Astrocyte (in vitro differentiated cells and primary cell): ENCODE results near the gene MDM2. TPM values are rescaled to one million over a fixed set of nuclear protein-coding genes. Genes with fewer than 3 reads are reported as not detected.

ENCODE experiments used
- DNase-seq: peaks from one replicate; pipeline ENCODE4 v3.0.0-alpha.2; 2010; ENCODE audit warnings: low read depth
- FAIRE-seq: peaks from 2 replicates; lab custom pipeline; 2011; peaks lifted over from hg19 to GRCh38; lab: Jason Lieb, UNC
- H2AFZ ChIP-seq: 2 replicates; pipeline ENCODE4 v1.6.0; 2012; ENCODE audit warnings: low read depth, low read length, inconsistent platforms
- H3K27ac ChIP-seq: 2 replicates; pipeline ENCODE4 v1.5.1; 2011; ENCODE audit warnings: low read depth, low read length, inconsistent platforms
- H3K27me3 ChIP-seq: 2 replicates; pipeline ENCODE4 v1.6.0; 2011; ENCODE audit warnings: low read length, inconsistent platforms; ENCODE audit not compliant: insufficient read depth
- H3K36me3 ChIP-seq: 2 replicates; pipeline ENCODE4 v1.5.1; 2011; ENCODE audit warnings: low read length, inconsistent platforms; ENCODE audit not compliant: insufficient read depth
- H3K4me1 ChIP-seq: 2 replicates; pipeline ENCODE4 v1.5.1; 2011; ENCODE audit warnings: low read length, inconsistent platforms; ENCODE audit not compliant: insufficient read depth
- H3K4me2 ChIP-seq: 2 replicates; pipeline ENCODE4 v1.6.0; 2012; ENCODE audit warnings: low read length, inconsistent platforms
- H3K4me3 ChIP-seq: 2 replicates; pipeline ENCODE4 v1.5.1; 2011; ENCODE audit warnings: low read depth, mild to moderate bottlenecking, low read length, inconsistent platforms; ENCODE audit not compliant: insufficient read depth
- H3K79me2 ChIP-seq: 2 replicates; pipeline ENCODE4 v1.6.0; 2012; ENCODE audit warnings: mild to moderate bottlenecking, low read length, inconsistent platforms; ENCODE audit not compliant: insufficient read depth
- H3K9ac ChIP-seq: 2 replicates; pipeline ENCODE4 v1.6.0; 2012; ENCODE audit warnings: mild to moderate bottlenecking, low read length, inconsistent platforms
- H3K9me3 ChIP-seq: 2 replicates; pipeline ENCODE4 v1.5.1; 2012; ENCODE audit warnings: low read depth, mild to moderate bottlenecking, low read length, inconsistent platforms; ENCODE audit not compliant: insufficient read depth
- H4K20me1 ChIP-seq: 2 replicates; pipeline ENCODE4 v1.6.0; 2012; ENCODE audit warnings: low read length, inconsistent platforms; ENCODE audit not compliant: insufficient read depth
- H3K27ac Mint-ChIP-seq: one replicate; pipeline ENCODE4 v1.8.0; 2021; ENCODE audit warnings: mild to moderate bottlenecking, mixed read lengths; ENCODE audit not compliant: unreplicated experiment
- H3K27me3 Mint-ChIP-seq: one replicate; pipeline ENCODE4 v1.8.0; 2021; ENCODE audit warnings: low read depth, mixed read lengths; ENCODE audit not compliant: unreplicated experiment
- H3K36me3 Mint-ChIP-seq: one replicate; pipeline ENCODE4 v1.8.0; 2021; ENCODE audit warnings: low read depth, mixed read lengths; ENCODE audit not compliant: unreplicated experiment
- H3K4me1 Mint-ChIP-seq: one replicate; pipeline ENCODE4 v1.8.0; 2021; ENCODE audit warnings: low read depth, mixed read lengths; ENCODE audit not compliant: unreplicated experiment
- H3K4me3 Mint-ChIP-seq: one replicate; pipeline ENCODE4 v1.8.0; 2021; ENCODE audit warnings: mild to moderate bottlenecking, moderate library complexity, mixed read lengths; ENCODE audit not compliant: unreplicated experiment
- H3K9me3 Mint-ChIP-seq: one replicate; pipeline ENCODE4 v1.8.0; 2021; ENCODE audit warnings: mild to moderate bottlenecking, mixed read lengths; ENCODE audit not compliant: unreplicated experiment
- CTCF ChIP-seq: IDR thresholded peaks from 2 replicates; pipeline ENCODE4 v1.5.1; 2011; ENCODE audit warnings: low read depth, mild to moderate bottlenecking, inconsistent platforms, low read length, moderate library complexity; ENCODE audit not compliant: insufficient read depth
- EZH2 ChIP-seq: IDR thresholded peaks from 2 replicates; pipeline ENCODE4 v1.6.1; 2012; ENCODE audit warnings: mild to moderate bottlenecking, low read length, inconsistent platforms; ENCODE audit not compliant: insufficient read depth
- total RNA-seq: library from RNA; stranded (reverse); gene quantifications from 2 replicates; pipeline ENCODE4 v1.2.1, GENCODE V29; 2021

MDM2 gene
- total RNA-seq, 1 donor from 2014 or later, result 828 TPM

- H3K4me3 ChIP-seq, result no peak overlapping the region
- no peak for DNase-seq
These were observed 86.4 kb downstream of the MDM2 start for GRCh38 chr12:68894276-68894855.

GRCh38 chr12:68896881-68897540 lies 89.0 kb downstream of the MDM2 start:
- Histone ChIP-seq H2AFZ (no peak overlapping the region), H3K36me3 (no peaks in the 10 kb centered on the region), H3K27me3 (no peaks in the 10 kb centered on the region), H3K4me2 (peak overlapping the region; percentile 60), H3K4me1 (peaks cover 14% of the 10 kb centered on the region), H3K27ac (peak overlapping the region; percentile 20), H4K20me1 (no peaks in the 10 kb centered on the region), H3K4me3 (no peak overlapping the region), H3K79me2 (no peaks in the 10 kb centered on the region), H3K9me3 (no peaks in the 10 kb centered on the region), H3K9ac (peak overlapping the region; percentile 13)
- DNase-seq, result peak; percentile 44
- H3K27me3 Mint-ChIP-seq, result no peaks in the 10 kb centered on the region
- H3K27ac Mint-ChIP-seq, result peak overlapping the region; percentile 91
- FAIRE-seq, result no peak
- no peak overlapping the region for H3K4me3 Mint-ChIP-seq
- peaks cover 2% of the 10 kb centered on the region for H3K36me3 Mint-ChIP-seq
- peaks cover 3% of the 10 kb centered on the region for H3K9me3 Mint-ChIP-seq
- no peak for TF ChIP-seq CTCF
- no peak for TF ChIP-seq EZH2
- peaks cover 20% of the 10 kb centered on the region for H3K4me1 Mint-ChIP-seq

More at GRCh38 chr12:68894276-68894855, 86.4 kb downstream of the MDM2 start:
- H3K27me3 ChIP-seq, result no peaks in the 10 kb centered on the region
- H3K9ac ChIP-seq, result no peak overlapping the region
- H3K36me3 ChIP-seq, result no peaks in the 10 kb centered on the region
- H4K20me1 ChIP-seq, result no peaks in the 10 kb centered on the region
- H3K27ac Mint-ChIP-seq, result no peak overlapping the region
- no peaks in the 10 kb centered on the region for H3K9me3 ChIP-seq
- FAIRE-seq, result no peak
- H3K27me3 Mint-ChIP-seq, result no peaks in the 10 kb centered on the region
- no peak overlapping the region for H3K4me2 ChIP-seq
- H3K27ac ChIP-seq, result no peak overlapping the region
- H3K4me3 Mint-ChIP-seq, result no peak overlapping the region
- H3K79me2 ChIP-seq, result no peaks in the 10 kb centered on the region
- H2AFZ ChIP-seq, result no peak overlapping the region
- peaks cover 3% of the 10 kb centered on the region for H3K36me3 Mint-ChIP-seq
- TF ChIP-seq EZH2, result no peak
- TF ChIP-seq CTCF, result no peak
- H3K4me1 Mint-ChIP-seq, result peaks cover 18% of the 10 kb centered on the region
- peaks cover 3% of the 10 kb centered on the region for H3K9me3 Mint-ChIP-seq
- peaks cover 14% of the 10 kb centered on the region for H3K4me1 ChIP-seq
